GM18907 (cell line): Measurements from ENCODE around the gene CDHR2.
A peak's percentile ranks its signal among the peaks of the same experiment; 100 is the strongest.
"Not testable (repeated sequence)": the region's sequence is repeated elsewhere in the genome, so short reads cannot be mapped to it uniquely, and the experiment has no call there.

Experiments used
- ATAC-seq: cut with Tn5 transposase; IDR thresholded peaks from one replicate; pipeline ENCODE4 v1.9.1; 2021; ENCODE audit warnings: mild to moderate bottlenecking, moderate library complexity; ENCODE audit not compliant: unreplicated experiment

The CDHR2 gene

GRCh38 chr5:176595386-176595943, 46.3 kb downstream of the CDHR2 start:
- no peak for ATAC-seq

GRCh38 chr5:176596069-176596644, 47.0 kb downstream of the CDHR2 start:
- no peak for ATAC-seq

GRCh38 chr5:176596689-176597416, 47.7 kb downstream of the CDHR2 start:
- peak; percentile 68 for ATAC-seq

- ATAC-seq = no peak
Measured at GRCh38 chr5:176597417-176598389, 48.6 kb downstream of the CDHR2 start.

GRCh38 chr5:176599749-176600430, 50.7 kb downstream of the CDHR2 start:
- ATAC-seq = not testable (repeated sequence)

GRCh38 chr5:176601901-176602482, 52.9 kb downstream of the CDHR2 start:
- ATAC-seq = no peak

GRCh38 chr5:176603091-176603490, 53.9 kb downstream of the CDHR2 start:
- no peak for ATAC-seq

- ATAC-seq = no peak
Measured at GRCh38 chr5:176606032-176606431, 56.9 kb downstream of the CDHR2 start.

GRCh38 chr5:176606875-176607274, 57.7 kb downstream of the CDHR2 start:
- ATAC-seq = no peak

- no peak for ATAC-seq
Measured at GRCh38 chr5:176608142-176608705, 59.1 kb downstream of the CDHR2 start.

- peak; percentile 16 for ATAC-seq
Measured at GRCh38 chr5:176608937-176609723, 60.0 kb downstream of the CDHR2 start.

- peak; percentile 74 for ATAC-seq
Measured at GRCh38 chr5:176609724-176610434, 60.7 kb downstream of the CDHR2 start, which contains the start of gene GPRIN1. Gene GPRIN1, minus strand, starts transcription at chr5:176610156. Its CDS starts 10,322 bp downstream, at chr5:176599834.

GRCh38 chr5:176610435-176610773, 61.3 kb downstream of the CDHR2 start:
- peak; percentile 35 for ATAC-seq

GRCh38 chr5:176611435-176611834, 62.3 kb downstream of the CDHR2 start:
- no peak for ATAC-seq

- no peak for ATAC-seq
Measured at GRCh38 chr5:176612008-176612407, 62.9 kb downstream of the CDHR2 start.

GRCh38 chr5:176612855-176613254, 63.7 kb downstream of the CDHR2 start:
- no peak for ATAC-seq

GRCh38 chr5:176614805-176615478, 65.8 kb downstream of the CDHR2 start:
- ATAC-seq = no peak

- ATAC-seq = no peak
Measured at GRCh38 chr5:176616511-176616910, 67.4 kb downstream of the CDHR2 start.
